Measurements from ENCODE around the gene LTB. TPM values are rescaled to one million over a fixed set of nuclear protein-coding genes. Genes with fewer than 3 reads are reported as not detected.

Gene LTB
- polyA plus RNA-seq, 1 donor from 2014 or later: not detected

GRCh38 chr6:31574106-31575061, 7.8 kb downstream of the LTB start:
- H3K27ac ChIP-seq (ENCODE audit: low read length): no peak overlapping the region
- no peaks in the 10 kb centered on the region for H3K27me3 ChIP-seq (ENCODE audit: insufficient read depth, low read depth, low read length)
- H3K9ac ChIP-seq (ENCODE audit: low read length): no peak overlapping the region

More at GRCh38 chr6:31574106-31575061, 7.8 kb downstream of the LTB start:
- no peaks in the 10 kb centered on the region for H4K20me1 ChIP-seq (ENCODE audit: insufficient read depth)
- H3F3A ChIP-seq (ENCODE audit: insufficient read depth, low read length, poor library complexity, severe bottlenecking): no peaks in the 10 kb centered on the region
- no peak overlapping the region for H3K4me2 ChIP-seq (ENCODE audit: low read length)
- TF ChIP-seq EP300 (conservative IDR thresholded peaks at IDR 0.05; ENCODE audit: poor library complexity, severe bottlenecking): no peak
- no peak for TF ChIP-seq POLR2AphosphoS5 (IDR thresholded peaks at IDR 0.05)
- no peak for TF ChIP-seq SMC3 (conservative IDR thresholded peaks at IDR 0.05; ENCODE audit: poor library complexity)
- no peak for TF ChIP-seq MXI1 (conservative IDR thresholded peaks at IDR 0.05; ENCODE audit: poor library complexity, severe bottlenecking)
- TF ChIP-seq CTCF (IDR thresholded peaks at IDR 0.05; ENCODE audit: poor library complexity, severe bottlenecking): no peak
- no peak for TF ChIP-seq RAD21 (conservative IDR thresholded peaks at IDR 0.05)
- TF ChIP-seq REST (IDR thresholded peaks at IDR 0.05; ENCODE audit: borderline replicate concordance): no peak
- no peak for TF ChIP-seq EZH2 (IDR thresholded peaks at IDR 0.05; ENCODE audit: borderline replicate concordance, insufficient read depth, low read length, poor library complexity, severe bottlenecking)
- TF ChIP-seq TAF1 (IDR thresholded peaks at IDR 0.05; ENCODE audit: low read depth): no peak
- no peaks in the 10 kb centered on the region for H3K9me3 ChIP-seq (ENCODE audit: low read length)
- H3K36me3 ChIP-seq (ENCODE audit: insufficient read depth, low read length): no peaks in the 10 kb centered on the region
- no peaks in the 10 kb centered on the region for H3K79me2 ChIP-seq (replicated peaks; ENCODE audit: insufficient read depth, low read length)
- no peaks in the 10 kb centered on the region for H3K9me2 ChIP-seq (ENCODE audit: insufficient read depth, low read length)
- no peak overlapping the region for H3K4me3 ChIP-seq (ENCODE audit: low read length)
- no peak overlapping the region for H2AFZ ChIP-seq (ENCODE audit: low read depth, low read length)
